T-helper 1 cell (primary cell): Measurements from ENCODE around the gene ANKRD12.
"Not testable (repeated sequence)": the region's sequence is repeated elsewhere in the genome, so short reads cannot be mapped to it uniquely, and the experiment has no call there.

Experiments
- DNase-seq, 5 donors: peaks; one replicate each; pipeline ENCODE4 v3.0.0-alpha.2; 2012 to 2020

Gene ANKRD12

DNA sequence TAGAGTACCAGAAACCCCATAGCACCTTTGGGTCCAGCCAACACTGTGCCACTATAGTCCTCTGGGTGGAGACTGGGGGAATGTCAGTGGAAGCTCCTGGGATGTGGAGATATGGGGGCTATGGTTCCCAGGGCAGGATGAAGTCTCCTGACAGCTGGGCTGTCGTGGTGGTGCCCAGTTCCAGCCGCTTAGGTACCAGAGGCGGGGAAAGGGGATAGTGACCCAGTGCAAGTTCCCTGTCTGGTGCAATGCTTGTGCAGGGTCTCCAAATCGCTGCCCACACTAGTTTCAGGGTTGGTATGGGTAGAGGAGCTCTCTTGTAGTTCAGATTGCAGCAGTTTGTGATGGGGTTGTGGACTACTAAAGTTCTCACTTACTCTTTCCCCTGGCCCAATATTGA, 97.9 kb downstream of the ANKRD12 start:
- no peak for DNase-seq

DNA sequence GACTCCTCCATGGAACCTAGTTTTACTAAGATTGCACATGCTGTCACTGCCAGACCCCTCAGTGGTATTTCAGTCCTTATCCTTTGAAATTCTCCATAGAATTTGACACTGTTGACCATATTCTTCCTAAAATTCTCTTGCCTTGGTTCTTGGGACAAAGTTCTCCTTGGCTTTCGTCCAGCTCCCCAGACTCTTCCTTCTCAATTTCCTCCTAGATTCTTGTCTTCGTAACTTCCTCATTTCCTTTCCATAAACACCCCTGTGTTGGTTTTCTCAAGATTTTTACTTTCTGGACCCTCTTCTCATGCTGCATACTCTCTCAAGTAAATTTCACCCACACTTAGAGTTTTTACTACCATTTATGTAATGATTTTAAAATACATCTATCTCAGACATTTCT, 101.4 kb downstream of the ANKRD12 start:
- DNase-seq: no peak

DNA sequence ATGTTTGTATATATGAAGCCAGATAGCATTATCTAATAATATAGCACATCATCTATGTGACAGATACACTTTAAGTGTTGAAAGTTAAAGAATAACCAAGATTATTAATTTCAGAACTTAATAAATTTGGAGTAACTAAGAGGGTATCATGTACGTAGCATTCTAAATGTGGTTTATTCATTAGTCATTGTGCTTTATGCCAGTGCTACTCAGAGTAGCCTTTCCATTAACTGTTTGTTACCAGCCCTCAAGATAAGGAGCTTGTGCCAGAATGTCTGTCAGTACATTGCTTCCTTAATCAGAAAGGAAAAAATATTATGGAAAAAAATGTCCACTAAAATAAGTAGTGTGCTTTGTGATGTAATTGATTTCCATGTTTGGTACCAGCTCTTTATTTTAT, 103.1 kb downstream of the ANKRD12 start:
- DNase-seq: peak in 1 of 5 donors; percentile 8

DNA sequence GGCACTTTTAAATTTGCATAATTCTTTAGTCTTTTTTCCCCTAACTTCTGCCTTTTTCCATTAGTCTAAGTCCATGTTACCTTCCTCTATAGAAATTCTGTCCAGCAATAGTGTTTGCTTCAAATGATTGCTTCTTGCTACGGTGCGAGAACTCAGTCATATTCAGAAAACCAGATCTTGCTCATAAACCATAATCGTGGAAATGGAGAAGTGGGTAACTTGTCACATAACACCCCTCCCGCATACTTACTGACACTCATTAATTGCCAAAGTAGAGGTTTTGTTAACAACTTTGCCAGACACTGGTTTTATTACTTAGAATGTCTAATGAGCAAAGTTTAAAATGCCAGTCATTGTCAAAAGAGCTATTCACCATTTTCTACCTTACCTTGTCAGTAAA, 103.7 kb downstream of the ANKRD12 start:
- DNase-seq: peak in 1 of 5 donors; percentile 64

DNA sequence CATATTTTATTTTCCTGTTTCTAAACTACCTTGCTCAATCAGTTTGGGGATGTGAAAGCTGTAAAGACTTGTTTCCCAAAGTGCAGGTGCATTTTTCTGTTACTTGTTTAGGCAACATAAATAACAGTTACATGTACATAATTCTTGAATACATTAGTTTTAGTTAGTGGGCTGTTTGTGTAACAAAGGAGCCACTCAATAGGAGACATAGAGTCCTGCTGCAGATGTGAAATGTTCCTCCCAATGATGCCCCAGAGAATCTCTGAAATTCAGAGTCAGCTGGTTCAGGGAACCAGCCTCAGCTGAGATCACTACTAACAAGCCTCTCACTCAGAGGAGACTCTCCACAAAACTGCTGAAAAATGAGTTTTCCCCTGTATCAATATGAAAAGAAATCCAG, 106.4 kb downstream of the ANKRD12 start:
- peak in 1 of 5 donors; percentile 4 for DNase-seq

DNA sequence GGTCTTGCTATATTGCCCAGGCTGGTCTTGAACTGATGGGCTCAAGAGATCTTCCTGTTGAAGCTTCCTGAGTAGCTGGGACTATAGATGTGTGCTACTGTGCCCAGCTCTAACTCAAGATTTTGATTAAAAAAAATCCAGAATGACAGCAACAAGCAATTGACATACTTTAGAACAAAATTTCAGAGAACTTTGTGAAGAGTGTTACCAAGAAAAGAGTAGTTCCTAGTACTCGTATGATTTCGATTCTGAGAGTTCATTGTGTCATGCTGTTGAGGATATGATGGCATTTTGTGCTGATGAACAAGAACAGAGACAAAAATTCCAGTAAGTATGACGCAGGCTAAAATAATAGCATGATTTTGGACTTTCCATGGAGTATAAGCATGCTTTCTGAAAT, 107.8 kb downstream of the ANKRD12 start:
- peak in 1 of 5 donors; percentile 78 for DNase-seq

DNA sequence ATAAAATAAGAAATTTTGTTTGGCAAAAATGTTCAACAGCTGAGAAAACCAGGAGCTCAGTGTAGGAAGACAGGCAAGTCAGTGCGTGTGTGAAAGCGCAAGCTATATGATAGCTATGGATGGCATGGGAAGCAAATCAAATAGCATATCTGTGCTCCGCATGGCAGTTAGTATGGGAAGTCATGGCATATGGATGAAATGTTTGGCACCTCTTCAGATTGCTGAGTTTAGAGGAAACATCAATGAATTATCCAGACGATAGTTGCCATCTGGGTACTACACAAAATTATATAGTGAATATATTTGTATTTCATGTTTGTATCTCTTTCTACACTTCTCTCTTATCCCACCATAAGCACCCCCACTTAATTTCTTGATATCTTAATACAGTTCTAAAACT, 112.1 kb downstream of the ANKRD12 start:
- no peak for DNase-seq

DNA sequence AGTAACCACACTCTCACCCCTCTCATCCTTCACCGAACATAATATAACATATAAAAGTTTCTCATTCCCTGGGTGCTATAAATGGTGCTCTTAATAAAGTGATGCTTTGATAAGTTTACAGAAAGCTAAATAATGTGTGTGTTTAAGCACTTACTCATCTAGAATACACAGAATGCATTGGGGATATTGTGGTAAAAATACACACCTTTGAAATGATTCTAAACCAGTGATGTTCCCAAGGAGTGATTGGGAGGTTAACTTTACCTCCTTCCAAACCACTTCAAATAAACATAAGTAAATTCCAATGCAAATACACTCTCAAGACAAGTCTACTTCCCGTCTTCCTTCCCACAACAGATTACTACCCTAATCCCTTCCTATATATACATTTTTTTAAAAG, 112.7 kb downstream of the ANKRD12 start:
- DNase-seq: no peak

DNA sequence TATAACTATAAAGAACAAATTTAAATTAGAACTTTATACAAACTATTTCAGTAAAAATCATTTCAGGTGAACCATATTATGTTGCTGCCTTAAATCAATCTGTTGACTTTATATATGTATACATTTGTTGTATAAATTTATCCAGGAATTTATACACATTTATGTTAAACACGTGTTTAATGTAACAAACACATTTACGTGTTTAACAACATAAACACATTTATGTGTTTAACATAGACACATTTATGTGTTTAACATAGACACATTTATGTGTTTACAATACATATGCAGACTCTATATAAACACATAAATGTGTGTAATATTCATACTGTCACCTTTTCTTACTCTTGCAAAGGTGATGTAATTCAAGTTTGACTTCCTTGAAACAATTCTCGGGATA, 122.6 kb downstream of the ANKRD12 start:
- no peak for DNase-seq

DNA sequence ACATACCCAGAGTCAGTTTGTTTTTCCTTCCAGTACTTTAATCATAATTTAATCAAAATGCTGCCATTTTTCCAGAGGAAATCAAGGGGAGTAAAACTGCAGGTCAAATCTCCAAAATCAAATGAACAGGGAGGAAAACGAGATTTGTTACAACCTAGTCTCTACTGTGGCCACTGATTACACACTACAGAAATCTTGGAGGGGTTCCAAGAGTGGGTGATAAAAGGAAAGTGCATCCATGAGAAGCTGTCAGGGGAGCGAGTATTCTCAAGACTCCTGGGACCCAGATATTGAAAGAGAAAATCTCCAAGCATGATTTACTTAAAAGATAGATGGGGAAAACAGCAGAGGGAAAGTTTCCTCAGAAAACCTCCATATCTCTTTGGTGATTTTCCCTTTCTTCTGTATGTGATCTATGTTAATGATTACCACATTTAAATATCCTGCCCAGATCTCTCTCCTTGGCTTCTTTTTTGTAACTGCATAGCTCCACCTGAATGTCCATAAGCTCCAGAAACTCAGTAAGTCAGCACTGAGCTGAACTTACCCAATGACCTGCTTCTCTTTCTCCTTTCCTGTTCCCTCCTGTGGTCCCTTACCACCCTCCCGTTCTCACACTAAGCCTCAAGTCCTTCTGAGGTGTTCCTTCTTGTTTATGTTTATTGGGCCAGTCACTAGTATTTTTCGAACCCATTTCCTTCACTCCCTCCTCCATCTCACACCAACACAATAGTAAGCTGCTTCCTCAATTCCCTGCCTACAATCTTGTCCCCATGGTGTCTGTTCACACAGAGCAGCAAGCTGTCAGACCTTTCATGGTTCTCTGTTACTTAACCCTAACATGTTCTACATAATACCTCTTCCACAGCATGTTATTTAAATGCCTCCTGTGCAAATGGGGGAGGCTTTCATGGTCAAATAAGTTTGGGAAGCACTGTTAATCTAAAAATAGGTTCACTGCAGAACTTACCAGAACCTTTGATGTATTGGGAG, 124.1 kb downstream of the ANKRD12 start:
- DNase-seq: no peak

DNA sequence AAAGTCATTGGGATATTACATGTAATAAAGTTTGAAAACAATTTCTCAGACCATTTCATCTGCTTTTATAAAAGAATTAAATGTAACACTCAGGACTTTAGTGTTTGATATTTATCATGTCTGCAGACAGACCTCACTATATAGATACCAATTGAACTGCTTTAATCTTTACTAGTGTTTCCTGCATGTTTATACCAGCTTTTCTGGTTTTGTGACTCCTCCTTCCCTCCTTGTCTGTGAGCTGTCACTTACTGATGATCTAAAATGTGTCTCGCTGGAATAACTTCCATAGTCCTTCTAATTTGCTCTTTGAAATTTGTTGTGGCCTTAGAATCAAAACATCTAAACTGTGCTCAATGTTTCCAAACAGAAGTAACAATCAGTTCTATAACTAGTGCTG, 126.7 kb downstream of the ANKRD12 start:
- DNase-seq: no peak

DNA sequence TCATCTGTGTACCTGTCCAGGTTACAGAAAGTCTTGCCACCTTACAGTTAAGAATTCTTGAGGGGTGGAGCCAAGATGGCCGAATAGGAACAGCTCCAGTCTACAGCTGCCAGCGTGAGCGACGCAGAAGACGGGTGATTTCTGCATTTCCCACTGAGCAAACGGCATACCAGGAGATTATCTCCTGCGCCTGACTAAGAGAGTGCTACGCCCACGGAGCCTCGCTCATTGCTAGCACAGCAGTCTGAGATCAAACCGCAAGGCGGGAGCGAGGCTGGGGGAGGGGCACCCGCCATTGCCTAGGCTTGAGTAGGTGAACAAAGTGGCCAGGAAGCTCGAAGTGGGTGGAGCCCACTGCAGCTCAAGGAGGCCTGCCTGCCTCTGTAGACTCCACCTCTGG, 128.2 kb downstream of the ANKRD12 start:
- DNase-seq: not testable (repeated sequence)

DNA sequence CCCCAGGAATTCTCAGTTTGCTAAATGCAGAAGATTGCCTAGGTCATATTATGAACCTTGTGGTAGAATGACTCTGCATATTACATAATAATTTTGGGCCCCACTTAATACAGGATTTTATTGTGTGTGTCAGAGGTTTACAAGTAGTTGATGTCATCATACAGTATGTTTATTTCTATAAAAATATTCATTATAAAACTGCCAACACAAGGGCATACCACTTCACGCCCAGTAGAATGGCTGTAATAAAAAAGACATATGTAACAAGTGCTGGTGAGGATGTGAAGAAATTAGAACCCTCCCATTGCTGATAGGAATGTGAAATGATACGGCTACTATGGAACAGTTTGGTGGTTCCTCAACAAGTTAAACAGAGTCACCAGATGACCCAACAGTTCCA, 136.6 kb downstream of the ANKRD12 start:
- DNase-seq: no peak

DNA sequence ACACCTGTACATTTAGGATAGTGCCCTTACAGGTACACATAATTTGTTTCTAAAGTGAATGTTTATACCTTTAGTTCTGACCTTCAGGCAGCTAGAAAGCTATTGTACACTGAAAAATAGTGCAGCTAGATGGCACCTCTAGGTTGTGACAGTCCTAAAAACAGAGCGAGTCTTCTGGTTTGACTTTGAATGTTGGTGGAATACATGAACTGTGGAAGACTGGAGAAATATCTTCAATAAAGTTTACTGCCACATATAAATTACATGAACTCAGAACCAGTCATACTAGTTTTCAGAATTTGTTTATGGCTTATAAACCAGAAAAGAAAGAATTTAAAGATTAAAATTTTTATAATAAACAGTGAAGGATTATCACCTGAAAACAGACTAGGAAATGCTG, 139.3 kb downstream of the ANKRD12 start:
- DNase-seq: no peak

DNA sequence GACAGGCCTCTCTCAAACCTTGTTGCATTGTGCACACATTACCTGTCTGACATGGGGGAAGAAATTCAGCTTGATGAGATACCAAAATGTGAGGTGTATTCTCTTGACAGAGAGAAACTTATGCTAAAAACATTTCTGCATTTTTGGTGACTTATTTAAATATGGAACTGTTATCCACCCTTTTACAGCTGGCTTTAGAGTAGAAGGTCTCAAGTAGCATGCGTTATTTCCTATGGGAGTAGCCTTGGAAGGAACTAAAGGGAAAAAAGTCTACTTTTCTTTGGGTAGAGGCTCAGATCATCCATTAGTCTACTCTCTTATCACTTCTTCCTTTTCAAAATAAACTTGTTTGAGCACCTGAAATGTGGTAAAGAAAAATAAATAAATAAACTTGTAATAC, 141.4 kb downstream of the ANKRD12 start:
- DNase-seq: no peak

DNA sequence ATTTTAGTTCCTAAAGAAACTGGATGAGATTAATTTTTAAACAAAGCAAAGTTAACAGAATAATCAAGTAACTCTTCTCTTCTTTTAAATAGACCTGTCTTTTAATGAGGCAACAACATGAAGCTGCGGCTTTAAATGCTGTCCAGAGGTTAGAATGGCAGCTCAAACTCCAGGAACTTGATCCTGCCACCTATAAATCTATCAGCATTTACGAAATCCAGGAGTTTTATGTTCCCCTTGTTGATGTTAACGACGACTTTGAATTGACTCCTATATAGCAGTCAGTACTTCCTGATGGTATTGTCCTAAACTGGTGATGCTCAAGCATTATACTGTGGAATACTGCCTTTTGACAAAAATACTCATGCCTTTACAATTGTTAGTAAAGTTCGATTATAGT, 144.3 kb downstream of the ANKRD12 start:
- no peak for DNase-seq

DNA sequence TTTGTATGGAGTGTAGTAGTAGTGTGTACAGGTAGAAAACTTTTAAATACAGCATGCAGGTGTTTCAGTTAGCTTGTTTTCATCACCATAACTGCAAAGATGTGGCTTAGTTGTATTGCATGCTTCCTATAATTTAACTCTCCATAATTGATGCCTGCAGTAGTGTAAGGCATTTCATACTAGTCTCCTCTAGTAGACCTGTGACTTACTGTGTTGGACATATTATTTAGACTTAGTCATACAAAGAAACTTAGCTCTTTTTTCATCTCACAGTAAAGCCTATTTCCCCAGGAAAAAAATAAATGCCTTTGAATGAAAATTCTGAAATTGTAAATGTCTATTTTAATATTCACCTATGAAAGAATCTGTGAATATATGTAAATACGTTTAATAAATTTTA, 145.2 kb downstream of the ANKRD12 start:
- DNase-seq: no peak

DNA sequence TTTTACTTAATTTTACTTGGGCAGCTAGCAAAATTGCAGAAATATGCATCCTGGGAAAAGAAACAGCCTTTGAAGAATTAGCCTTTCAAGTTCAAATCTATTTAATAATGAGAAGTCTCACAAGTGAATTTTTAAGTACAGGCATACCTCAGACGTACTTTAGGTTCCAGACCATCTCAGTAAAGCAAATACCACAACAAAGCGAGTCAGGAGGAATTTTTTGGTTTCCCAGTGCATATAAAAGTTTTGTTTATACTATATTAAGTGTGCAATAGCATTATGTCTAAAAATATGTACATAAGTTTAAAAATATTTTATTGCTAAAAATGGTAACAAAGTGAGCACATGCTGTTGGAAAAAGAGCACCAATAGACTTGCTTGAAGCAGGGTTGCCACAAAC, 147.2 kb downstream of the ANKRD12 start:
- no peak for DNase-seq

DNA sequence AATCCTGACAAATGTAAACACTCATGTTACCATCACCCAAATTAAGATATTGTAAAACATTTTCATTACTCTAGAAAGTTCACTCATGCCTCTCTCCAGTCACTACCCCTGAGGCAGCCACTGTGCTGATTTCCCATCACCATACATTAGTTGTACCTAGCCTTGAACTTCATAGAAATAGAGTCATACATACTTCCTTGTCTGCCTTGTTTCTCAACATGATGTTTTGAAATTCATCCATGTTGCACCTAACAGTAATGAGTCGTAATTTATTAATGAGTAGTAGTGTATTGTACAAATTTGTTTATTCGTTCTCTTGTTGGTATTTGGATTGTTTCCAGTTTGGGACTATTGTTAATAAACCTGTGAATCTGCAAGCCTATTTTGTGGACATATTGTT, 149.0 kb downstream of the ANKRD12 start:
- DNase-seq: no peak

DNA sequence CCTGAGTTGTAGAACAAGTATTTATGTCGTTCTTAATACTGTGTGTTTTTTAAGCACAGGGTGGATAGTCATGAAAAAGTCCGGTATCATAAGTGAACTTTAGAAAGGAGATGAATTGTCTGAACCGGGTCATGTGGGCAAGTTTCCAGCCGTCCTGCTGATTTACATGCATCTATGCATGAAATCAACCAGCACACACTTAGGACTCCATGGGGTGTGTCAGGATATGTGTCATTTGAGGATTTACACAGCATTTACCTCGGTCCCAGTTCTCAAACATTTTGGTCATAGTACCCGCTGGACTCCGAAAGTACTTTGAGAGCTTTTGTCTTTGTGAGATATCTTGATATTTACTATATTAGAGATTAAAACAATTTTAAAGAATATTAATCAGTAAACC, 150.5 kb downstream of the ANKRD12 start:
- no peak for DNase-seq

DNA sequence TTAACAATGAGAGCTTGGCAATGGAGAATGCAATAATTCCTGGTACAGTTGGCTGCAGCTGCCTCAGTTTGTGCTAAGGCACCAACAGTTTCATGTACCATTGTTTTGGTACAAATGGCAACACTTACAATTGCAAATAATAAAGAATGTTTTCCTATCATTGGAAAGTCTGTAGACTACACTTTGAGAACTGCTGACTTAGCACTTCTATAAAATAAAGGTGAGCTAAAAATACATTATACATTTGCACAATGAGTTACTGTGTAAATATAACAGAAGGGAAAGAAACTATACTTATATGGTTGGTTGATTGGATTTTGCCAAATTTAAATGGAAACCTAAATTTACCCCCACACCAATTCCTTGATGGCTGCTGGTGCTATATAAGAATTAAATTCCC, 153.1 kb downstream of the ANKRD12 start:
- DNase-seq: no peak

DNA sequence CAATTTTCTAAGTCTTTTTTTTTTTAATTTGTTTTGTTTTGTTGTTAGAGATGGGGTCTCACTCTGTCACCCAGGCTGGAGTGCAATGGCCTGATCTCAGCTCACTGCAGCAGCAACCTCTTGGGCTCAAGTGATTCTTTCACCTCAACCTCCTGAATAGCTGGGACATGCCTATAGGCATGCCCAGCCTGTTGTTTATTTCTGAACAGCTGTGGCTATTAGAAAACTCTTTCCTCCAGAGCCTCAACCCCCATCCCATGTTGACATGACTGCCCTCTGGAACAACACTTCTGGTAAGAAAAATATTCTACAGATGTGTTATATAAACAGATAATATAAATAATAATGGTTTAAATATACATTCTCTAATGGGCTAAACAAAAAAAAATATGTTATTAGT, 153.6 kb downstream of the ANKRD12 start:
- no peak for DNase-seq

DNA sequence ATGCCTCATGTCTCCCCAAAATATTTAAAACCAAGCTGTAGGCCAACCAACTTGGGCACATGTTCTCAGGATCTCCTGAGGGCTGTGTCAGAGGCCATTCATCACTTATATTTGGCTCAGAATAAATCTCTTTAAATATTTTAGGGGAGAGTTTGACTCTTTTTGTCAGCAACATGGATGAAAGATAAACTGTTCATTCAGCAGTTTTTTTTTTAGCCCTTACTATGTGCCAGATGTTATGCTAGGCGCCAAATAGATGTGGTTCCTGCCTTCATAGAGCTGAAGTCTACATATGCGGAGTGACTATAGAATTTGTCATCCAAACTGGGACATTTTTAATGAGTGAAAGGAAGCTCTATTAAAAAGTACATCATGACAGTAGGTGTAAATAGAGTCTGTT, 155.5 kb downstream of the ANKRD12 start:
- no peak for DNase-seq

DNA sequence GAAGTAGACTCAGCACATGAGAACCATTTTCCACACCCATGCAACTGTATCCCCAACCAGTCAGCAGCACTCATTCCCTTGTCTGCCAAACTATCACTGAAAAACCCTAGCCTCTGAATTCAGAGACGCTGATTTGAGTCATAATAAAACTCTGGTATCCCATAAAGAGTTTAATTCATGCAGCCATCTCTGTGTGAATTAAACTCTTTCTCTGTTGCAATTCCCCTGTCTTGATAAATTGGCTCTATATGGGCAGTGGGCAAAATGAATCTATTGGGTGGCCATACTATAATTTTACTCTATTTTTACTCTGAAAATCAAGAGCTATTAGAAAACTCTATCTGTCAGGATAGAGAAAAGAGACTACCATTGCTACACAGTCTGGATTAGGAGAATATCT, 157.4 kb downstream of the ANKRD12 start:
- no peak for DNase-seq
